OCI-LY1 (cell line): Measurements from ENCODE around the gene TRAK1.

Experiments used
- H2AFZ ChIP-seq: fragments of 200-600 bp; sonication (generic), shearing (Covaris generic); 2 replicates; pipeline ENCODE4 v1.6.0; 2014; ENCODE audit warnings: antibody characterized with exemption, mild to moderate bottlenecking, low read length
- H3F3A ChIP-seq: fragments of 200-600 bp; sonication (generic), shearing (Covaris generic); 2 replicates; pipeline ENCODE4 v1.6.0; 2014; ENCODE audit warnings: mild to moderate bottlenecking, antibody characterized with exemption, low read length, moderate library complexity; ENCODE audit not compliant: insufficient read depth
- H3K27ac ChIP-seq: fragments of 200-600 bp; sonication (generic); 2 replicates; pipeline ENCODE4 v1.5.1; 2014; ENCODE audit warnings: low read length, mixed run types, mild to moderate bottlenecking, low read depth; ENCODE audit not compliant: poor library complexity, severe bottlenecking
- H3K27me3 ChIP-seq: fragments of 200-600 bp; sonication (generic); 2 replicates; pipeline ENCODE4 v1.6.0; 2014; ENCODE audit warnings: antibody characterized with exemption, mild to moderate bottlenecking, low read length, moderate library complexity; ENCODE audit not compliant: insufficient read depth
- H3K36me3 ChIP-seq: fragments of 200-600 bp; sonication (generic); 2 replicates; pipeline ENCODE4 v1.6.1; 2014; ENCODE audit warnings: mild to moderate bottlenecking, antibody characterized with exemption, low read length, moderate library complexity, mixed read lengths; ENCODE audit not compliant: insufficient read depth
- H3K4me1 ChIP-seq: fragments of 200-600 bp; sonication (generic); 2 replicates; pipeline ENCODE4 v1.5.1; 2014; ENCODE audit warnings: mild to moderate bottlenecking, low read length, moderate library complexity; ENCODE audit not compliant: insufficient read depth, severe bottlenecking
- H3K4me2 ChIP-seq: fragments of 200-600 bp; sonication (generic), shearing (Covaris generic); 2 replicates; pipeline ENCODE4 v1.6.1; 2014; ENCODE audit warnings: low read length
- H3K4me3 ChIP-seq: fragments of 200-600 bp; sonication (generic); 2 replicates; pipeline ENCODE4 v1.5.1; 2014; ENCODE audit warnings: low read length, low read depth, mild to moderate bottlenecking, mixed read lengths; ENCODE audit not compliant: poor library complexity, severe bottlenecking
- H3K79me2 ChIP-seq: fragments of 200-600 bp; shearing (Covaris generic); 2 replicates; pipeline ENCODE4 v1.6.1; 2016; ENCODE audit warnings: mixed run types, low read length, mixed read lengths; ENCODE audit not compliant: insufficient read depth
- H3K9ac ChIP-seq: fragments of 200-600 bp; sonication (generic), shearing (Covaris generic); 2 replicates; pipeline ENCODE4 v1.6.1; 2014; ENCODE audit warnings: mild to moderate bottlenecking, low read length, mixed read lengths
- H3K9me2 ChIP-seq: fragments of 200-600 bp; sonication (generic), shearing (Covaris generic); 2 replicates; pipeline ENCODE4 v1.6.1; 2014; ENCODE audit warnings: low read depth, mild to moderate bottlenecking, low read length, mixed read lengths
- H3K9me3 ChIP-seq: fragments of 200-600 bp; shearing (Covaris generic); 2 replicates; pipeline ENCODE4 v1.6.1; 2014; ENCODE audit warnings: low read length, mixed read lengths
- H4K20me1 ChIP-seq: fragments of 200-600 bp; sonication (generic), shearing (Covaris generic); 2 replicates; pipeline ENCODE4 v1.6.0; 2016; ENCODE audit warnings: mild to moderate bottlenecking, low read length; ENCODE audit not compliant: insufficient read depth
- EZH2 ChIP-seq: fragments of 200-600 bp; sonication (generic), shearing (Covaris generic); IDR thresholded peaks from 2 replicates; pipeline ENCODE4 v1.8.0; 2017; ENCODE audit warnings: borderline replicate concordance, mixed run types, mild to moderate bottlenecking, antibody characterized with exemption, low read length, moderate library complexity, mixed read lengths
- TF ChIP-seq, protein P1 (sequence below): fragments of 200-600 bp; sonication (generic), shearing (Covaris generic); IDR thresholded peaks from 2 replicates; pipeline ENCODE4 v1.5.1; 2017; ENCODE audit warnings: mild to moderate bottlenecking, antibody characterized with exemption, low read length, moderate library complexity, mixed read lengths

TRAK1 gene

GRCh38 chr3:42118762-42119361 lies 27.7 kb downstream of the TRAK1 start:
- Histone ChIP-seq H3K9me2 (no peaks in the 10 kb centered on the region), H3K9me3 (no peaks in the 10 kb centered on the region), H3K4me3 (no peak overlapping the region), H3K36me3 (peaks cover 7% of the 10 kb centered on the region), H3F3A (no peaks in the 10 kb centered on the region; the same call in 1 of the 2 replicates), H4K20me1 (no peaks in the 10 kb centered on the region), H3K4me1 (peaks cover 66% of the 10 kb centered on the region), H3K27ac (peak overlapping the region; percentile 72), H3K79me2 (peaks cover 13% of the 10 kb centered on the region; the same call in 1 of the 2 replicates), H3K27me3 (no peaks in the 10 kb centered on the region), H2AFZ (no peak overlapping the region), H3K9ac (peak overlapping the region; percentile 40; the same call in 1 of the 2 replicates), H3K4me2 (peak overlapping the region; percentile 23; the same call in 1 of the 2 replicates)
- no peak for TF ChIP-seq EZH2
- TF ChIP-seq, protein P1, sequence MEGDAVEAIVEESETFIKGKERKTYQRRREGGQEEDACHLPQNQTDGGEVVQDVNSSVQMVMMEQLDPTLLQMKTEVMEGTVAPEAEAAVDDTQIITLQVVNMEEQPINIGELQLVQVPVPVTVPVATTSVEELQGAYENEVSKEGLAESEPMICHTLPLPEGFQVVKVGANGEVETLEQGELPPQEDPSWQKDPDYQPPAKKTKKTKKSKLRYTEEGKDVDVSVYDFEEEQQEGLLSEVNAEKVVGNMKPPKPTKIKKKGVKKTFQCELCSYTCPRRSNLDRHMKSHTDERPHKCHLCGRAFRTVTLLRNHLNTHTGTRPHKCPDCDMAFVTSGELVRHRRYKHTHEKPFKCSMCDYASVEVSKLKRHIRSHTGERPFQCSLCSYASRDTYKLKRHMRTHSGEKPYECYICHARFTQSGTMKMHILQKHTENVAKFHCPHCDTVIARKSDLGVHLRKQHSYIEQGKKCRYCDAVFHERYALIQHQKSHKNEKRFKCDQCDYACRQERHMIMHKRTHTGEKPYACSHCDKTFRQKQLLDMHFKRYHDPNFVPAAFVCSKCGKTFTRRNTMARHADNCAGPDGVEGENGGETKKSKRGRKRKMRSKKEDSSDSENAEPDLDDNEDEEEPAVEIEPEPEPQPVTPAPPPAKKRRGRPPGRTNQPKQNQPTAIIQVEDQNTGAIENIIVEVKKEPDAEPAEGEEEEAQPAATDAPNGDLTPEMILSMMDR, result peak; percentile 80; the same call in 1 of the 2 replicates

- H3K4me3 ChIP-seq, result no peak overlapping the region
- TF ChIP-seq, protein P1, result no peak
- no peak for TF ChIP-seq EZH2
- no peaks in the 10 kb centered on the region for H3K9me2 ChIP-seq
- H4K20me1 ChIP-seq, result no peaks in the 10 kb centered on the region
- no peaks in the 10 kb centered on the region for H3K27me3 ChIP-seq
- H3K4me2 ChIP-seq, result no peak overlapping the region
- H3K9me3 ChIP-seq, result no peaks in the 10 kb centered on the region
- H3K27ac ChIP-seq, result peak overlapping the region; percentile 72
- no peaks in the 10 kb centered on the region; the same call in 1 of the 2 replicates for H3F3A ChIP-seq
- no peak overlapping the region; the same call in 1 of the 2 replicates for H3K9ac ChIP-seq
- H3K4me1 ChIP-seq, result peaks cover 59% of the 10 kb centered on the region
- peaks cover 11% of the 10 kb centered on the region for H3K36me3 ChIP-seq
- H3K79me2 ChIP-seq, result peaks cover 13% of the 10 kb centered on the region; the same call in 1 of the 2 replicates
- H2AFZ ChIP-seq, result no peak overlapping the region
These were observed 28.6 kb downstream of the TRAK1 start for GRCh38 chr3:42119561-42120355.

- Histone ChIP-seq H3K79me2 (peaks cover 13% of the 10 kb centered on the region; the same call in 1 of the 2 replicates), H3K4me3 (no peak overlapping the region), H3K4me1 (peaks cover 56% of the 10 kb centered on the region), H3K9me3 (no peaks in the 10 kb centered on the region), H3K4me2 (no peak overlapping the region; the same call in 1 of the 2 replicates), H3K36me3 (peaks cover 19% of the 10 kb centered on the region), H3K27me3 (no peaks in the 10 kb centered on the region), H3F3A (no peaks in the 10 kb centered on the region; the same call in 1 of the 2 replicates), H3K9me2 (no peaks in the 10 kb centered on the region), H4K20me1 (no peaks in the 10 kb centered on the region), H2AFZ (no peak overlapping the region), H3K9ac (no peak overlapping the region), H3K27ac (peak overlapping the region; percentile 38)
- TF ChIP-seq, protein P1, result no peak
- no peak for TF ChIP-seq EZH2
These were observed 29.7 kb downstream of the TRAK1 start for GRCh38 chr3:42120866-42121265.
